SK-N-SH treated with all-trans-retinoic acid at 6 μM for 48 hours (cell line): ENCODE results near the gene CLNK.

Experiments used
- ATAC-seq: fragments of 200-7000 bp; cut with Tn5 transposase; 3 replicates; pipeline ENCODE4 v1.9.1; 2020; ENCODE audit warnings: mild to moderate bottlenecking, moderate library complexity
- ARNTL ChIP-seq: fragments of 450-650 bp; formaldehyde crosslinking; IDR thresholded peaks from 2 replicates; pipeline ENCODE4 v1.5.0; 2020; ENCODE audit warnings: low read depth, mild to moderate bottlenecking, moderate library complexity, borderline replicate concordance
- BACH2 ChIP-seq: fragments of 250-450 bp; sonication (Bioruptor Pico); IDR thresholded peaks from 2 replicates; pipeline ENCODE4 v1.9.0; 2021; ENCODE audit warnings: mild to moderate bottlenecking, borderline replicate concordance
- CSDC2 ChIP-seq: fragments of 250-450 bp; sonication (Bioruptor Pico); IDR thresholded peaks from 2 replicates; pipeline ENCODE4 v1.5.0; 2020; ENCODE audit warnings: mild to moderate bottlenecking, moderate library complexity
- ESRRG ChIP-seq: fragments of 250-450 bp; sonication (Bioruptor Pico); IDR thresholded peaks from 2 replicates; pipeline ENCODE4 v1.6.1; 2021; ENCODE audit warnings: mild to moderate bottlenecking
- GLIS3 ChIP-seq: fragments of 250-450 bp; sonication (Bioruptor Pico); IDR thresholded peaks from 2 replicates; pipeline ENCODE4 v1.5.0; 2020; ENCODE audit warnings: mild to moderate bottlenecking, moderate library complexity
- ISL1 ChIP-seq: fragments of 250-450 bp; sonication (Bioruptor Pico); IDR thresholded peaks from 2 replicates; pipeline ENCODE4 v2.1.2; 2022; ENCODE audit warnings: mild to moderate bottlenecking, moderate library complexity
- OSR1 ChIP-seq: fragments of 250-450 bp; sonication (Bioruptor Pico); IDR thresholded peaks from 2 replicates; pipeline ENCODE4 v1.8.0; 2022; ENCODE audit warnings: moderate library complexity, mild to moderate bottlenecking, inconsistent platforms
- PPARA ChIP-seq: fragments of 250-450 bp; sonication (Bioruptor Pico); IDR thresholded peaks from 2 replicates; pipeline ENCODE4 v1.5.0; 2020; ENCODE audit warnings: mild to moderate bottlenecking, borderline replicate concordance
- RARB ChIP-seq: fragments of 250-450 bp; sonication (Bioruptor Pico); IDR thresholded peaks from 2 replicates; pipeline ENCODE4 v1.8.0; 2021; ENCODE audit warnings: mild to moderate bottlenecking, moderate library complexity
- SNAI2 ChIP-seq: fragments of 250-450 bp; sonication (Bioruptor Pico); IDR thresholded peaks from 2 replicates; pipeline ENCODE4 v1.5.0; 2020; ENCODE audit warnings: mild to moderate bottlenecking, moderate library complexity
- TCF4 ChIP-seq: fragments of 250-450 bp; sonication (Bioruptor Pico); IDR thresholded peaks from 2 replicates; pipeline ENCODE4 v1.8.0; 2021; ENCODE audit warnings: mild to moderate bottlenecking, moderate library complexity, borderline replicate concordance
- TOX ChIP-seq: fragments of 250-450 bp; sonication (Bioruptor Pico); IDR thresholded peaks from 2 replicates; pipeline ENCODE4 v1.8.0; 2021; ENCODE audit warnings: mild to moderate bottlenecking, moderate library complexity, borderline replicate concordance
- ZC3H10 ChIP-seq: fragments of 250-450 bp; sonication (Bioruptor Pico); IDR thresholded peaks from 2 replicates; pipeline ENCODE4 v1.5.1; 2021; ENCODE audit warnings: mild to moderate bottlenecking, moderate library complexity
- ZFP3 ChIP-seq: fragments of 250-450 bp; sonication (Bioruptor Pico); IDR thresholded peaks from 2 replicates; pipeline ENCODE4 v1.5.0; 2020; ENCODE audit warnings: mild to moderate bottlenecking, moderate library complexity
- ZFP30 ChIP-seq: fragments of 450-650 bp; formaldehyde crosslinking; IDR thresholded peaks from 2 replicates; pipeline ENCODE4 v1.5.0; 2022; ENCODE audit warnings: mild to moderate bottlenecking, moderate library complexity
- ZNF565 ChIP-seq: fragments of 450-650 bp; formaldehyde crosslinking; conservative IDR thresholded peaks from 2 replicates; pipeline ENCODE4 v1.5.0; 2020; ENCODE audit warnings: low read depth, mild to moderate bottlenecking, moderate library complexity
- ZNF70 ChIP-seq: fragments of 450-650 bp; formaldehyde crosslinking; IDR thresholded peaks from 2 replicates; pipeline ENCODE4 v1.5.0; 2020; ENCODE audit warnings: mild to moderate bottlenecking, moderate library complexity
- ZNF8 ChIP-seq: fragments of 450-650 bp; formaldehyde crosslinking; IDR thresholded peaks from 2 replicates; pipeline ENCODE4 v1.5.0; 2020; ENCODE audit warnings: mild to moderate bottlenecking, moderate library complexity
- TF ChIP-seq, protein P1 (sequence below): fragments of 250-450 bp; sonication (Bioruptor Pico); IDR thresholded peaks from 2 replicates; pipeline ENCODE4 v1.5.1; 2020; ENCODE audit warnings: low read depth, mild to moderate bottlenecking, moderate library complexity
- TF ChIP-seq, protein P2 (sequence below): fragments of 250-450 bp; sonication (Bioruptor Pico); IDR thresholded peaks from 2 replicates; pipeline ENCODE4 v1.8.0; 2020; ENCODE audit warnings: mild to moderate bottlenecking, moderate library complexity, borderline replicate concordance
- TF ChIP-seq, protein P3 (sequence below): fragments of 250-450 bp; sonication (Bioruptor Pico); IDR thresholded peaks from 2 replicates; pipeline ENCODE4 v1.5.1; 2021; ENCODE audit warnings: mild to moderate bottlenecking, moderate library complexity
- TF ChIP-seq, protein P4 (sequence below): fragments of 250-450 bp; sonication (Bioruptor Pico); IDR thresholded peaks from 2 replicates; pipeline ENCODE4 v1.8.0; 2021; ENCODE audit warnings: low read depth, mild to moderate bottlenecking, moderate library complexity, borderline replicate concordance

The CLNK gene

DNA sequence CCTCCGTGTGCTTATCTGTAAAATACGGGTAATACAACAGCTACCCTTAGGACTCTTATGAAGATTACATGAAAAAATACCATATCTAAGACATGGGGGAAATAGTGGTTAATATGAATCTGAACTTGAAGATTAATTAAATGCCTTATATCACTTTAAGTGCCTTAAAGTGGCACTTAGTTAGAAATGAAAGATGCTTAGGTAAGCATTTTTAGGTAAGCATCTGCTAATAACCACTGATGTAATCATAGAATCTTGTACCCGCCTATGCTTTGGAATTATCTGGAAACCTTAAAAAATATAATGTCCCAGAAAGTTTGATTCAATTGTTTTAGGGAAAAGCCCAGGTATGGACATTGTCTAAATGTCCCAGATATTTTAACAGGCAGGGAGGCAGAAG, 12.2 kb downstream of the CLNK start:
- TF ChIP-seq ZNF8 (CRISPR knock-in tag) (no peak), ZFP30 (CRISPR knock-in tag) (no peak)
- TF ChIP-seq, all 23 proteins: peak for 0
- ATAC-seq, result no peak

DNA sequence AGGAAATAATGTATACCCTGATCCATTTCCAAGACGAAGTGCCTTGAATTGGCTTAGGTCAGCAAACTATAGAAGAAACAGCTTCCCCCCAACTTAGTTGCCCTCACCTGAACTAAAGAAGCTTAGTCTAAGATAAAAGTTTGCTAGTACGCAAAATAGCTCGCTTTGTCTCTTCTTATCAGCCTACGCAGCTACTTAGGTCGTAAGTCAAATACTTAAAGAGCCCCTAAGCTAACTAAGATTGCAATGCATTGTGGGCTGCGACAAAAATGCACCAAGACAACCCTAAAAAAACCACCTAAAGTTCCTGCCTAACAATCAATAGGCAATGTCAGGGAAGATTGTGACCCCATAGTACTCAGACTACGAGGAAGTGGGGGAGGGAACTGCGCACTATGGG, 12.8 kb downstream of the CLNK start:
- ATAC-seq, result no peak
- TF ChIP-seq ESRRG (CRISPR knock-in tag), result no peak
- TF ChIP-seq, protein P1, sequence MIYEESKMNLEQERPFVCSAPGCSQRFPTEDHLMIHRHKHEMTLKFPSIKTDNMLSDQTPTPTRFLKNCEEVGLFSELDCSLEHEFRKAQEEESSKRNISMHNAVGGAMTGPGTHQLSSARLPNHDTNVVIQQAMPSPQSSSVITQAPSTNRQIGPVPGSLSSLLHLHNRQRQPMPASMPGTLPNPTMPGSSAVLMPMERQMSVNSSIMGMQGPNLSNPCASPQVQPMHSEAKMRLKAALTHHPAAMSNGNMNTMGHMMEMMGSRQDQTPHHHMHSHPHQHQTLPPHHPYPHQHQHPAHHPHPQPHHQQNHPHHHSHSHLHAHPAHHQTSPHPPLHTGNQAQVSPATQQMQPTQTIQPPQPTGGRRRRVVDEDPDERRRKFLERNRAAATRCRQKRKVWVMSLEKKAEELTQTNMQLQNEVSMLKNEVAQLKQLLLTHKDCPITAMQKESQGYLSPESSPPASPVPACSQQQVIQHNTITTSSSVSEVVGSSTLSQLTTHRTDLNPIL (CRISPR knock-in tag), result no peak
- TF ChIP-seq SNAI2 (CRISPR knock-in tag), result no peak
- no peak for TF ChIP-seq BACH2 (CRISPR knock-in tag)
- TF ChIP-seq ZNF565 (CRISPR knock-in tag), result no peak
- TF ChIP-seq, protein P2, sequence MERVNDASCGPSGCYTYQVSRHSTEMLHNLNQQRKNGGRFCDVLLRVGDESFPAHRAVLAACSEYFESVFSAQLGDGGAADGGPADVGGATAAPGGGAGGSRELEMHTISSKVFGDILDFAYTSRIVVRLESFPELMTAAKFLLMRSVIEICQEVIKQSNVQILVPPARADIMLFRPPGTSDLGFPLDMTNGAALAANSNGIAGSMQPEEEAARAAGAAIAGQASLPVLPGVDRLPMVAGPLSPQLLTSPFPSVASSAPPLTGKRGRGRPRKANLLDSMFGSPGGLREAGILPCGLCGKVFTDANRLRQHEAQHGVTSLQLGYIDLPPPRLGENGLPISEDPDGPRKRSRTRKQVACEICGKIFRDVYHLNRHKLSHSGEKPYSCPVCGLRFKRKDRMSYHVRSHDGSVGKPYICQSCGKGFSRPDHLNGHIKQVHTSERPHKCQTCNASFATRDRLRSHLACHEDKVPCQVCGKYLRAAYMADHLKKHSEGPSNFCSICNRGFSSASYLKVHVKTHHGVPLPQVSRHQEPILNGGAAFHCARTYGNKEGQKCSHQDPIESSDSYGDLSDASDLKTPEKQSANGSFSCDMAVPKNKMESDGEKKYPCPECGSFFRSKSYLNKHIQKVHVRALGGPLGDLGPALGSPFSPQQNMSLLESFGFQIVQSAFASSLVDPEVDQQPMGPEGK (CRISPR knock-in tag), result no peak
- TF ChIP-seq ZFP3 (CRISPR knock-in tag), result no peak
- TF ChIP-seq, all 23 proteins: peak for 0

DNA sequence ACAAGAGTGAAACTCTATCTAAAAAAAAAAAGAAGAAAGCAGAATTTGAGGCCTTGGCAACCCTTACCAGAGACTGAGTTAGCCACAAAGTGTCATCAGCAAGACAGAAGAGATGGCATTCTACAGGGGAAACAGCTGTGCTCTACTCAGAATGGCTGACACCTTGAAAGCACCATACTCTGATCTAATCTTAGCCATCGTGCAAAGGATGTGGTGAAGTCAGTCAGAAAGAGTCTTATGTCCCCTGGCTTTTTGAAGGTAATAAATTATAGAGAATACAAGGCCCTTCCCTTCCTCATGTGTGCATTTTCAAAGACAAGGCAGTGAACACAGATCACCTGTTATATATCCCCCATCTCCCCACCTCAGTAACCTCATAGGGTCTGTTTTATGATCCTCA, 13.2 kb downstream of the CLNK start:
- TF ChIP-seq ZNF8 (CRISPR knock-in tag) (no peak), SNAI2 (CRISPR knock-in tag) (no peak), ZNF70 (no peak), PPARA (CRISPR knock-in tag) (no peak), RARB (no peak), ARNTL (CRISPR knock-in tag) (no peak), GLIS3 (CRISPR knock-in tag) (no peak), OSR1 (no peak), ZC3H10 (CRISPR knock-in tag) (no peak), ESRRG (CRISPR knock-in tag) (no peak), CSDC2 (CRISPR knock-in tag) (no peak), BACH2 (CRISPR knock-in tag) (no peak), ISL1 (no peak), ZFP30 (CRISPR knock-in tag) (no peak), TCF4 (CRISPR knock-in tag) (no peak), TOX (no peak)
- TF ChIP-seq, protein P3, sequence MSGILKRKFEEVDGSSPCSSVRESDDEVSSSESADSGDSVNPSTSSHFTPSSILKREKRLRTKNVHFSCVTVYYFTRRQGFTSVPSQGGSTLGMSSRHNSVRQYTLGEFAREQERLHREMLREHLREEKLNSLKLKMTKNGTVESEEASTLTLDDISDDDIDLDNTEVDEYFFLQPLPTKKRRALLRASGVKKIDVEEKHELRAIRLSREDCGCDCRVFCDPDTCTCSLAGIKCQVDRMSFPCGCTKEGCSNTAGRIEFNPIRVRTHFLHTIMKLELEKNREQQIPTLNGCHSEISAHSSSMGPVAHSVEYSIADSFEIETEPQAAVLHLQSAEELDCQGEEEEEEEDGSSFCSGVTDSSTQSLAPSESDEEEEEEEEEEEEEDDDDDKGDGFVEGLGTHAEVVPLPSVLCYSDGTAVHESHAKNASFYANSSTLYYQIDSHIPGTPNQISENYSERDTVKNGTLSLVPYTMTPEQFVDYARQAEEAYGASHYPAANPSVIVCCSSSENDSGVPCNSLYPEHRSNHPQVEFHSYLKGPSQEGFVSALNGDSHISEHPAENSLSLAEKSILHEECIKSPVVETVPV (CRISPR knock-in tag), result no peak
- TF ChIP-seq, protein P4, sequence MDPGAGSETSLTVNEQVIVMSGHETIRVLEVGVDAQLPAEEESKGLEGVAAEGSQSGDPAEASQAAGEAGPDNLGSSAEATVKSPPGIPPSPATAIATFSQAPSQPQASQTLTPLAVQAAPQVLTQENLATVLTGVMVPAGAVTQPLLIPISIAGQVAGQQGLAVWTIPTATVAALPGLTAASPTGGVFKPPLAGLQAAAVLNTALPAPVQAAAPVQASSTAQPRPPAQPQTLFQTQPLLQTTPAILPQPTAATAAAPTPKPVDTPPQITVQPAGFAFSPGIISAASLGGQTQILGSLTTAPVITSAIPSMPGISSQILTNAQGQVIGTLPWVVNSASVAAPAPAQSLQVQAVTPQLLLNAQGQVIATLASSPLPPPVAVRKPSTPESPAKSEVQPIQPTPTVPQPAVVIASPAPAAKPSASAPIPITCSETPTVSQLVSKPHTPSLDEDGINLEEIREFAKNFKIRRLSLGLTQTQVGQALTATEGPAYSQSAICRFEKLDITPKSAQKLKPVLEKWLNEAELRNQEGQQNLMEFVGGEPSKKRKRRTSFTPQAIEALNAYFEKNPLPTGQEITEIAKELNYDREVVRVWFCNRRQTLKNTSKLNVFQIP (CRISPR knock-in tag), result no peak
- TF ChIP-seq, protein P2 (CRISPR knock-in tag), result no peak
- TF ChIP-seq, protein P1 (CRISPR knock-in tag), result no peak
- TF ChIP-seq, all 23 proteins: peak for 0
- ATAC-seq, result no peak
